Astrocyte of the spinal cord (primary cell): ENCODE measurements around the gene LRP3.
"Not testable (repeated sequence)": the region's sequence is repeated elsewhere in the genome, so short reads cannot be mapped to it uniquely, and the experiment has no call there.

Experiments used
- DNase-seq: peaks from one replicate; pipeline ENCODE4 v3.0.0; 2011; ENCODE audit warnings: low read depth, low spot score
- H3K4me3 ChIP-seq: 2 replicates; pipeline ENCODE4 v1.5.1; 2011; ENCODE audit warnings: low read depth, mild to moderate bottlenecking, low read length, moderate library complexity
- in situ Hi-C: cut with HindIII; loops from 2 replicates; pipeline ENCODE4 v1.10.0; 2017; ENCODE audit warnings: low sequenced_read_pairs
- TF ChIP-seq, protein P1 (sequence below): IDR thresholded peaks from 2 replicates; pipeline ENCODE4 v1.5.1; 2012; ENCODE audit warnings: low read depth, mild to moderate bottlenecking, low read length, inconsistent platforms

The LRP3 gene

DNA sequence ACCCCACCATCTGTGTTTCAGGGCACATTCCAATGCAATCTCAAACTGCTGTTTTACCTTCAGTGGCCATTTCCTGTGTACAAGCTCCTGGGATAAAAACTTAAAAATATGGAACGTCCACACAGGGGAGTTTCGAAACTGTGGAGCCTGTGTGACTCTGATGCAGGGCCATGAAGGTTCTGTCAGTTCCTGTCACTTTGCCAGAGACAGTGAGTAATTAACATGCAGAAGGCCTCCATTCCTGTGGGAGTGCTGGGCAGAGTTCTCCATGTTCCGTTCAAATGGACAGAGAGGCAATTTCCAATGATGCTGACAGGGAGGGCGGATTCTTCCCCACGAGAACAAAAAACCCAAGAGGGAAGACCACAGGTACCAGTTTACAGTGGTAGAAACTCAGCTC lies 37.8 kb upstream of the LRP3 start:
- in situ Hi-C loops, result no loop called here
- TF ChIP-seq, protein P1, sequence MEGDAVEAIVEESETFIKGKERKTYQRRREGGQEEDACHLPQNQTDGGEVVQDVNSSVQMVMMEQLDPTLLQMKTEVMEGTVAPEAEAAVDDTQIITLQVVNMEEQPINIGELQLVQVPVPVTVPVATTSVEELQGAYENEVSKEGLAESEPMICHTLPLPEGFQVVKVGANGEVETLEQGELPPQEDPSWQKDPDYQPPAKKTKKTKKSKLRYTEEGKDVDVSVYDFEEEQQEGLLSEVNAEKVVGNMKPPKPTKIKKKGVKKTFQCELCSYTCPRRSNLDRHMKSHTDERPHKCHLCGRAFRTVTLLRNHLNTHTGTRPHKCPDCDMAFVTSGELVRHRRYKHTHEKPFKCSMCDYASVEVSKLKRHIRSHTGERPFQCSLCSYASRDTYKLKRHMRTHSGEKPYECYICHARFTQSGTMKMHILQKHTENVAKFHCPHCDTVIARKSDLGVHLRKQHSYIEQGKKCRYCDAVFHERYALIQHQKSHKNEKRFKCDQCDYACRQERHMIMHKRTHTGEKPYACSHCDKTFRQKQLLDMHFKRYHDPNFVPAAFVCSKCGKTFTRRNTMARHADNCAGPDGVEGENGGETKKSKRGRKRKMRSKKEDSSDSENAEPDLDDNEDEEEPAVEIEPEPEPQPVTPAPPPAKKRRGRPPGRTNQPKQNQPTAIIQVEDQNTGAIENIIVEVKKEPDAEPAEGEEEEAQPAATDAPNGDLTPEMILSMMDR, result no peak
- H3K4me3 ChIP-seq, result no peak overlapping the region
- DNase-seq, result no peak

DNA sequence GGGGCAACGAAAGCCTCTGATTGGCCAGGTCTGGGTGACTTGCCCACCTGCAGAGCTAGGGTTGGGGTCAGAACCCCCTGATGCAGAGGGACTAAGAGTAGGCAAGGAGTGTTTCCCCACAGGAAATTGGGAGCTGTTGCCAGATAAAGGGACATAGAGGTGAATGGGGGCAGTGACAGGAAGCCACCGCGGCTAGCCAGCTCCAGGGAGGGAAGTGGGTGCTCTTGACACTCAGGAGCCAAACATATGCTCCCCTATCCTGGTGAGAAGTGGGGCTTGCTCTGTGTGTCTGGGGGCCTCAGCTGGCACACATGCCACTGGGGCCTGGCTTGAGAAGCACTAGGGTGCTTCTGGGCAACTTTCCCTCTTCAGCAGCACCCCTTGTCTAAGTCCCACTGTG lies 36.2 kb upstream of the LRP3 start:
- H3K4me3 ChIP-seq, result no peak overlapping the region
- no peak for DNase-seq
- TF ChIP-seq, protein P1, result no peak
- in situ Hi-C loops, result no loop called here

DNA sequence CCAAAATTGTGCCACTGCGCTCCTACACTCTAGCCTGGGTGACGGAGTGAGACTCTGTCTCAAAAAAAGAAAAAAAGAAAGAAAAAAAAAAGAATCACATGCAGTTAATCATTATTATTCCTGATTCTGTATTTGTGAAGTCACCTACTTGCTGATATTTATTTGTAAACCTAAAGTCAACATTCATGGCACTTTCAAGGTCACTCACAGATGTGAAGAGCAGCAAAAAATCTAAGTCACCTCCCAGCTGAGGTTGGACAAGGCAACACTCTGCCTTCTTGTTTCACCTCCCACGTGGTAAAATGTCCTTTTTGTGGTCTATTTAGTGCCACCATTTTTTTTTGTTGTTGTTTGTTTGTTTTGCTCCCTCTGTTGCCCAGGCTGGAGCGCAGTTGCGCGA lies 35.8 kb upstream of the LRP3 start:
- TF ChIP-seq, protein P1, result no peak
- in situ Hi-C loops, result no loop called here
- DNase-seq, result no peak
- H3K4me3 ChIP-seq, result no peak overlapping the region

DNA sequence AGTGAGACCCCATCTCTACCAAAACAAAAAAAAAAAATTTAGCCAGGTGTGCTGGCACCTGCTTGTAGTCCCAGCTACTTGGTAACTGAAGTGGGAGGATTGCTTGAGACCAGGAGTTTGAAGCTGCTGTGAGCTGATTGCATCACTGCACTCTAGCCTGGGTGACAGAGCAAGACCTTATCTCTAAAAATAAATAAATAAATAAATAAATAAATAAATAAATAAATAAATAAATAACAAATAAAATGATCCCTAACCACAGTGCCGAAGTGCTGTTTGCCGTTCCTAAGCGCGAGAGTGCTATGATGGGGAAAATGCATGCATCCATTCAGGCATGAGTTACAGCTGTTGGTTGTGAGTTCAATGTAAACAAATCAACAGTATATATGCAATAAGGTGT lies 35.0 kb upstream of the LRP3 start:
- no peak for DNase-seq
- in situ Hi-C loops, result no loop called here

DNA sequence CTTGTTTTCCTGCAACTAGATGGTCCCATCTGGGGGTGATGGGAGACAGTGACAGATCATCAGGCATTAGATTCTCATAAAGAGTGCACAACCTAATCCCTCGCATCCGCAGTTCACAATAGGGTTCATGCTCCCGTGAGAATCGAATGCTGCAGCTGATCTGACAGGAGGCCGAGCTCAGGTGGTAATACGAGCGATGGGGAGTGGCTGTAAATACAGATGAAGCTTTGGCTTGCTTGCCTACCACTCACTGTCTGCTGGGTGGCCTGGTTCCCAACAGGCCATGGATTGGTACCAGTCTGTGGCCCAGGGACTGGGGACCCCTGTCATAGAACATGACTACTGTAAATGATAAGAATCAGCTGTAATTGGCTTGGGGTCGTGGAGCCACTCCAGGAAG lies 34.2 kb upstream of the LRP3 start:
- TF ChIP-seq, protein P1, result no peak
- no peak for DNase-seq
- in situ Hi-C loops, result no loop called here
- no peak overlapping the region for H3K4me3 ChIP-seq

More for the DNA sequence above, 35.0 kb upstream of the LRP3 start:
- TF ChIP-seq, protein P1, result no peak
- H3K4me3 ChIP-seq, result no peak overlapping the region

DNA sequence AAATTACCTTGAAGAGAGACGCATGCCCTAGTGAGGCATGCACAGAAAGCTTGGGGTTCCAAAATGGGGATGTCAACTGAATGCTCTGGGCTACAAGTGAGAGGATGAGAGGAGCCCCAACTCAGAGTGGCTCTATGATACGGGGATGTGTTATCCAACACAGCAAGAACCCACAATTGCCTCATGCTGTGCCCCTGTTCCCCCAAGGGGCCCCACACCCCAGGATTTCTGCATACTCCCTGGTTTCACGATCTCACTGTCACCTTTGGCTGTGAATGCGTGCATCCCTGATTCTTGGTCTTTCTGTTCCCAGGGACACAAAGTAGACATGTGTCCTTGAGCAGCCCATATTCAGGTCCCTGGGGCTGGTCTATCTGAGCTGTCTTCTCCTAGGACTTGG lies 32.9 kb upstream of the LRP3 start:
- in situ Hi-C loops, result no loop called here
- no peak for DNase-seq
- TF ChIP-seq, protein P1, result no peak
- H3K4me3 ChIP-seq, result no peak overlapping the region

DNA sequence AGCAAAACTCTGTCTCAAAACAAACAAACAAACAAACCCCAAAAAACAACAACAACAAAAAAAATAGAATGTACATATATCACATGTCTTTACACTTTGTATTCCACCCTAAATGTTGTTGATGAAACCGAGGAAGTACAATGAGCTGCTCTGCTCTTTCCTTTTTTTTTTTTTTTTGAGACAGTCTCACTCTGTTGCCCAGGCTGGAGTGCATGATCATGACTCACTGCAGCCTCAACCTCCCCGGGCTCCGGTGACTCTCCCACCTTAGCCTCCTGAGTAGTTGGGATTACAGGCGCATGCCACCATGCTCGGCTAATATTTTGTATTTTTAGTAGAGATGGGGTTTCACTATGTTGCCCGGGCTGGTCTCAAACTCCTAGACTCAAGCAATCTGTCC lies 30.6 kb upstream of the LRP3 start:
- DNase-seq, result no peak
- TF ChIP-seq, protein P1, result no peak
- in situ Hi-C loops, result no loop called here
- H3K4me3 ChIP-seq, result no peak overlapping the region

DNA sequence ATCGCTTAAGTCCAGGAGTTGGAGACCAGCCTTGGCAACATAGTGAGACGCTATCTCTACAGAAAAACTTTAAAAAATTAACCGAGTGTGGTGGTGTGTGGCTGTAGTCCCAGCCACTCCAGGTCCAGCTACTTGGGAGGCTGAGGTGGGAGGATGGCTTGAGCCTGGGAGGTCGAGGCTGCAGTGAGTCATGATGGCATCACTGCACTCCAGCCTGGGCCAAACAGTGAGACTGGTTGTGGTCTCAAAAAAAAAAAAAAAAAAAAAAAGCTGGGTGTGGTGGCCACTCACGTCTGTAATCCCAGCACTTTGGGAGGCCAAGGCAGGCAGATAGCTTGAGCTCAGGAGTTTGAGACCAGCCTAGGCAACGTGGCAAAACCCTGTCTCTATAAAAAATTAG lies 28.1 kb upstream of the LRP3 start:
- in situ Hi-C loops, H3K4me3 ChIP-seq, DNase-seq: not testable (repeated sequence)
